ENCODE measurements around the gene KLF7. TPM values are rescaled to one million over a fixed set of nuclear protein-coding genes. Genes with fewer than 3 reads are reported as not detected.

Gene KLF7
- total and polyA plus RNA-seq, 9 of the 15 experiments (the other 6 are each of a cell fraction or from before 2014, with no cell fraction given): 0.04 to 0.54 (median 0.07) TPM

DNA sequence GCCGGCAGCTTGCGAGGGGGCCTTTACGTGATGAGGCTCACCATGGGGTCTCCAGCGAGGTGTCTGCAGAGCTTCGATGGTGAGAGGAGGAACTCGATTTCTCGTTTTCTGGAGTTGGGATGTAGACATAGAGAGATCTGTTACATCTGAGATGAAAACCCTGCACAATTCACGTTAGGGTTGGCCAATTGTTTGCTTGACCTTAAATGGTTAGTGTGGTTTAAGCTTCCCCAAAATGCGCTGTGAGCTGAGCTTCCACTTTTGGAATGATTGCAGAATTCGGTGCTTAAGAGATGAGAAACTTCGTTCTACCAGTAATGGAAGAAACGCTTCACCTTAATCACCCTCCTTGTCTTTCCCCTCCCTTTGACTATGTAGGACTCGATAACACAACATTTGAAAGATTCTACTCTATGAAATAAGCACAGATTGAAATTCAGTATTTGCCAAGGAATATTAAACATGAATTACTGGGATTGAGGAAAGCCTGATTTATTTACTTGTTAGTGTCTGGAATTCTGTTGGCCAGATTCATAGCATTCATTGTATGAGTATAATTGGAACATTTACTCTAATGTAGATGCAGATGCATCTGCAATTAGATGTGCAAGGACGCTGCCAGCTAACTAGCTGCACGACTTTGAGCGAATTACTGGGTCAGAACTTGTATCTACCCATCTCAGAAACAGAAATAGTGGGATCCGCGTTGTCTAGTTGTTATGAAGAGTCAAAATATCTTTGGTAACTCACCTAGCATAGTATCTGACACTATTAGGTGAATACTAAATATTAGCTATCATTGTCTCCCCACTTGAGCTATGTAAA, 1.6 kb upstream of the KLF7 start:
- H3K4me1 ChIP-seq (replicated peaks in 1 of 2; ENCODE audit: control insufficient read depth in 2 of 2, insufficient read depth in 2 of 2, low read length in 2 of 2): peaks cover 0 to 11% of the 10 kb centered on the region in 2 experiments; a peak in 3 of 5 replicates
- H4K20me1 ChIP-seq (replicated peaks; ENCODE audit: control insufficient read depth, insufficient read depth, low read length): no peaks in the 10 kb centered on the region
- no peaks in the 10 kb centered on the region for H3K79me2 ChIP-seq (ENCODE audit: control insufficient read depth, insufficient read depth, low read length)
- H3K27ac ChIP-seq (ENCODE audit: extremely low read depth, low read depth, low read length): no peak overlapping the region
- DNase-seq (ENCODE audit: extremely low read depth in 1 of 4, low spot score in 3 of 4) (no peak), FAIRE-seq (no peak), ATAC-seq (no peak)
- H3K9me1 ChIP-seq (ENCODE audit: control insufficient read depth, insufficient read depth, low read length): no peaks in the 10 kb centered on the region
- H3K4me2 ChIP-seq (ENCODE audit: insufficient read depth, low read length): peak overlapping the region; percentile 63
- TF ChIP-seq RNF2 (IDR thresholded peaks at IDR 0.05) (0 out of 2 replicates have a peak, but pooled peaks have one; percentile 32), ZNF431 (CRISPR knock-in tag; IDR thresholded peaks at IDR 0.05) (no peak)
- peak overlapping the region; percentile 51; the same call in 1 of the 2 replicates for H2AFZ ChIP-seq (ENCODE audit: low read depth, low read length)
- H3K36me3 ChIP-seq (ENCODE audit: control insufficient read depth, insufficient read depth, low read length): no peaks in the 10 kb centered on the region
- H3K27me3 ChIP-seq (ENCODE audit: control insufficient read depth in 2 of 2, insufficient read depth in 2 of 2, low read length in 2 of 2): peaks cover 13 to 25% of the 10 kb centered on the region in 2 experiments; a peak in 3 of 5 replicates
- H3K4me3 ChIP-seq: peak overlapping the region; percentile 48
- CTCF ChIA-PET (ENCODE audit: low intra/inter-chr PET ratio): no interaction called here
- H3K9me3 ChIP-seq (replicated peaks; ENCODE audit: control insufficient read depth, insufficient read depth, low read depth, low read length): no peaks in the 10 kb centered on the region
- POLR2A ChIA-PET: interaction anchor here (0.6 kb wide), 1 partner anchor 37 kb away, joined by 3 read pairs; no protein-coding TSS in a partner anchor
- 6% methylated on average over 16 of the region's 18 CpGs for WGBS (ENCODE audit: insufficient coverage, low coverage, missing lambda C conversion rate)
- intact Hi-C loops (cut with micrococcal nuclease) (no loop called here), in situ Hi-C loops (cut with MboI) (no loop called here)
- BruUV-seq (replicated peaks): no TSS peak
- H3K9ac ChIP-seq (ENCODE audit: insufficient read depth in 1 of 2, low read depth in 2 of 2, low read length in 2 of 2): peak overlapping the region; percentile 25 to 82; a peak in 1 of 4 replicates

- H3K9ac ChIP-seq (ENCODE audit: insufficient read depth in 1 of 2, low read depth in 2 of 2, low read length in 2 of 2): peak overlapping the region; percentile 75 to 87; a peak in 3 of 4 replicates
- ChIA-PET CTCF (ENCODE audit: low intra/inter-chr PET ratio) (no interaction called here), POLR2A (interaction anchor here (0.6 to 1.0 kb wide), 3 partner anchors 13 to 30 kb away, joined by 3 to 4 read pairs (median 3); no protein-coding TSS in a partner anchor)
- in situ Hi-C loops (cut with MboI): no loop called here
- H3K9me3 ChIP-seq (replicated peaks; ENCODE audit: control insufficient read depth, insufficient read depth, low read depth, low read length): no peaks in the 10 kb centered on the region
- no peaks in the 10 kb centered on the region for H3K9me1 ChIP-seq (ENCODE audit: control insufficient read depth, insufficient read depth, low read length)
- intact Hi-C loops (cut with micrococcal nuclease): no loop called here
- H3K27ac ChIP-seq (ENCODE audit: extremely low read depth, low read depth, low read length): peak overlapping the region; percentile 62; the same call in 2 of the 3 replicates
- peaks cover 13 to 25% of the 10 kb centered on the region in 2 experiments; a peak in 3 of 5 replicates for H3K27me3 ChIP-seq (ENCODE audit: control insufficient read depth in 2 of 2, insufficient read depth in 2 of 2, low read length in 2 of 2)
- no peaks in the 10 kb centered on the region for H3K36me3 ChIP-seq (ENCODE audit: control insufficient read depth, insufficient read depth, low read length)
- FAIRE-seq (no peak), ATAC-seq (peak; percentile 80), DNase-seq (ENCODE audit: extremely low read depth in 1 of 4, low spot score in 3 of 4) (peak; percentile 32 to 41 (median 38))
- no peaks in the 10 kb centered on the region for H3K79me2 ChIP-seq (ENCODE audit: control insufficient read depth, insufficient read depth, low read length)
- BruUV-seq (replicated peaks): TSS peak; percentile 40
- peaks cover 0 to 11% of the 10 kb centered on the region in 2 experiments; a peak in 3 of 5 replicates for H3K4me1 ChIP-seq (replicated peaks in 1 of 2; ENCODE audit: control insufficient read depth in 2 of 2, insufficient read depth in 2 of 2, low read length in 2 of 2)
- peak overlapping the region; percentile 63 for H3K4me2 ChIP-seq (ENCODE audit: insufficient read depth, low read length)
- no peaks in the 10 kb centered on the region for H4K20me1 ChIP-seq (replicated peaks; ENCODE audit: control insufficient read depth, insufficient read depth, low read length)
- WGBS (ENCODE audit: insufficient coverage, low coverage, missing lambda C conversion rate): under 1% methylated on average over 18 of the region's 86 CpGs
- peak overlapping the region; percentile 72 for H2AFZ ChIP-seq (ENCODE audit: low read depth, low read length)
- peak overlapping the region; percentile 48 for H3K4me3 ChIP-seq
Observed at GRCh38 chr2:207166349-207167098, 776 bp upstream of the KLF7 start.
